ENCODE measurements around the gene DEFB128. TPM values are rescaled to one million over a fixed set of nuclear protein-coding genes. Genes with fewer than 3 reads are reported as not detected.

Gene DEFB128
- total and polyA plus RNA-seq, 2 of the 4 experiments (the other 2 are of a cell fraction): not detected

DNA sequence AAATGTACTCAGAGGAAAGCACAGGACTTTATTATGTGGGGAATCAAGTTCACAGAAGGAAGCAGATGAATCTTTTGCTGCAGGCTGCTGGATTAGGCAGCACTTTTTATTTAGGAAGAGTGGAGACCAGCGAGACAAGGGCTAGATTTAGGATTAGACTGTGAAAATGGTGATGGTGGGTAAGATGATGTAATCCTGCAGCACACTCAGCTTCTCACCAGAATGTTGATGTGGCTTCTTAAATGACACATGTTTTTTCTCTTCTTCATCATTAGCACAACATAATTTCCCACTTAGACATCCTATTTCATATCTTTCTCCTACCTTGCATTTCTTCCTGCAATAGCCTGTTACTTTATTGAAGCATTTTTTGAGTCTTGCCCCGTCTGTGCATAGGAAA, 1.8 kb downstream of the DEFB128 start:
- H3K36me3 ChIP-seq (ENCODE audit: control insufficient read depth, insufficient read depth, low read length): no peaks in the 10 kb centered on the region
- no TSS peak for BruUV-seq (replicated peaks)
- H4K8ac ChIP-seq (ENCODE audit: low read depth in 2 of 2, low read length in 2 of 2): no peak overlapping the region
- H3K27ac ChIP-seq (ENCODE audit: insufficient read depth, low read length): no peak overlapping the region
- in situ Hi-C loops (cut with MboI; ENCODE audit: low sequenced_read_pairs) (no loop called here), dilution Hi-C loops (cut with HindIII; ENCODE audit: low sequenced_read_pairs, unreplicated experiment) (no loop called here), intact Hi-C loops (cut with micrococcal nuclease) (no loop called here)
- no CpG with 5 or more reads among the region's 2 CpGs for WGBS, 2 experiments (ENCODE audit: extremely low coverage in 2 of 2, insufficient read length in 1 of 2)
- no peak overlapping the region for H2AK9ac ChIP-seq (replicated peaks; ENCODE audit: low read depth, low read length, poor library complexity)
- TF ChIP-seq SMC3 (IDR thresholded peaks at IDR 0.05; ENCODE audit: low read depth, low read length): no peak
- TF ChIP-seq MAZ (IDR thresholded peaks at IDR 0.05; ENCODE audit: borderline replicate concordance, low read depth, low read length): no peak
- 0 out of 2 replicates have a peak, but pooled peaks have one; percentile 6 for TF ChIP-seq CEBPB (IDR thresholded peaks at IDR 0.05; ENCODE audit: low read depth, low read length)
- TF ChIP-seq, protein P1, sequence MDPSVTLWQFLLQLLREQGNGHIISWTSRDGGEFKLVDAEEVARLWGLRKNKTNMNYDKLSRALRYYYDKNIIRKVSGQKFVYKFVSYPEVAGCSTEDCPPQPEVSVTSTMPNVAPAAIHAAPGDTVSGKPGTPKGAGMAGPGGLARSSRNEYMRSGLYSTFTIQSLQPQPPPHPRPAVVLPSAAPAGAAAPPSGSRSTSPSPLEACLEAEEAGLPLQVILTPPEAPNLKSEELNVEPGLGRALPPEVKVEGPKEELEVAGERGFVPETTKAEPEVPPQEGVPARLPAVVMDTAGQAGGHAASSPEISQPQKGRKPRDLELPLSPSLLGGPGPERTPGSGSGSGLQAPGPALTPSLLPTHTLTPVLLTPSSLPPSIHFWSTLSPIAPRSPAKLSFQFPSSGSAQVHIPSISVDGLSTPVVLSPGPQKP (IDR thresholded peaks at IDR 0.05; ENCODE audit: borderline replicate concordance, low read depth, low read length): no peak
- no peak for TF ChIP-seq RFX5 (IDR thresholded peaks at IDR 0.05; ENCODE audit: low read depth, low read length)
- TF ChIP-seq RAD21 (IDR thresholded peaks at IDR 0.05; ENCODE audit: low read length): no peak
- no peak overlapping the region for H4K91ac ChIP-seq (ENCODE audit: insufficient read depth, low read depth, low read length)
- H3K9ac ChIP-seq (ENCODE audit: low read depth, low read length): no peak overlapping the region
- H3K18ac ChIP-seq (ENCODE audit: low read depth, low read length): no peak overlapping the region
- no peaks in the 10 kb centered on the region for H3K9me1 ChIP-seq (ENCODE audit: insufficient read depth, low read length)
- no peaks in the 10 kb centered on the region; the same call in 1 of the 2 replicates for H3K27me3 ChIP-seq (ENCODE audit: control insufficient read depth, insufficient read depth, low read length)
- no peak overlapping the region for H3K56ac ChIP-seq (ENCODE audit: extremely low read depth, insufficient read depth, low read length)
- H3K79me1 ChIP-seq (ENCODE audit: low read depth in 1 of 2, low read length in 2 of 2): no peaks in the 10 kb centered on the region
- no peak overlapping the region for H3K4me3 ChIP-seq (ENCODE audit: insufficient read depth, low read depth, low read length)
- no peak overlapping the region for H3K4me2 ChIP-seq (ENCODE audit: low read depth, low read length)
- H3K23ac ChIP-seq (ENCODE audit: low read depth, low read length): no peak overlapping the region
- CTCF ChIA-PET: no interaction called here
- no peaks in the 10 kb centered on the region for H4K20me1 ChIP-seq (ENCODE audit: insufficient read depth, low read length)
- no peaks in the 10 kb centered on the region for H3K4me1 ChIP-seq (ENCODE audit: control insufficient read depth, insufficient read depth, low read length)
- H2BK15ac ChIP-seq (ENCODE audit: low read depth, low read length): no peak overlapping the region
- DNase-seq (no peak), ATAC-seq (ENCODE audit: low read depth) (no peak)
- H2BK5ac ChIP-seq (ENCODE audit: low read depth, low read length, poor library complexity, severe bottlenecking): no peak overlapping the region
- POLR2A ChIA-PET (ENCODE audit: unreplicated experiment): no interaction called here
- H2BK120ac ChIP-seq (ENCODE audit: low read depth, low read length): no peak overlapping the region
- H2BK20ac ChIP-seq (ENCODE audit: low read depth, low read length): no peak overlapping the region
- H2AFZ ChIP-seq (replicated peaks; ENCODE audit: low read length, poor library complexity): no peak overlapping the region
- no peak overlapping the region for H3K14ac ChIP-seq (replicated peaks; ENCODE audit: low read depth, low read length)
- no peak overlapping the region for H3K4ac ChIP-seq (ENCODE audit: low read depth, low read length)
- no peaks in the 10 kb centered on the region for H3K9me3 ChIP-seq (ENCODE audit: control insufficient read depth, insufficient read depth, low read length)
- H2AK5ac ChIP-seq (ENCODE audit: low read depth, low read length): no peak overlapping the region
- H4K5ac ChIP-seq (ENCODE audit: low read depth, low read length): no peak overlapping the region
